ENCODE results near the gene TOX2.

GRCh38 chr20:44017905-44018258 lies 103.2 kb downstream of the TOX2 start:
- TF ChIP-seq CTCF (IDR thresholded peaks at IDR 0.05) (no peak), POLR2AphosphoS5 (IDR thresholded peaks at IDR 0.05) (no peak), POLR2A (IDR thresholded peaks at IDR 0.05) (no peak)

Data from prostate gland (tissue), 2 donors.